ENCODE results near the gene ASAP3. TPM values are rescaled to one million over a fixed set of nuclear protein-coding genes. Genes with fewer than 3 reads are reported as not detected.

The ASAP3 gene
- 1 to 10 TPM in 1 of 2 donors, under 1 TPM in 1; 0.51 to 1.0 TPM for total RNA-seq

GRCh38 chr1:23483321-23484252, at the start of gene ASAP3:
ASAP3 (minus strand) TSS chr1:23484179; CDS start chr1:23484133, 46 bp downstream.
- peaks cover 24% of the 10 kb centered on the region for H3K4me1 Mint-ChIP-seq (ENCODE audit: low read depth)
- peaks cover 0 to 3% of the 10 kb centered on the region in 2 donors for H3K36me3 Mint-ChIP-seq (ENCODE audit: insufficient read depth in 2 of 2)
- ATAC-seq (replicated peaks in 1 of 2) (peak; percentile 66 to 68), DNase-seq (no peak)
- peaks cover 34% of the 10 kb centered on the region for H3K27me3 Mint-ChIP-seq (ENCODE audit: low read depth)
- no peaks in the 10 kb centered on the region for H3K9me3 Mint-ChIP-seq
- H3K4me3 Mint-ChIP-seq, result peak within 1 kb of the TSS; percentile 90 to 92
- H3K27ac Mint-ChIP-seq, result no peak within 1 kb of the TSS

GRCh38 chr1:23533246-23534023, 49.5 kb upstream of the ASAP3 start:
- Mint-ChIP-seq H3K4me3 (peak overlapping the region; percentile 7 to 62), H3K36me3 (ENCODE audit: insufficient read depth in 2 of 2) (peaks cover 1% of the 10 kb centered on the region in 2 donors), H3K4me1 (ENCODE audit: low read depth) (peaks cover 54% of the 10 kb centered on the region), H3K9me3 (no peaks in the 10 kb centered on the region), H3K27me3 (ENCODE audit: low read depth) (peaks cover 6% of the 10 kb centered on the region), H3K27ac (peak overlapping the region; percentile 10)
- peak; percentile 49 to 64 for ATAC-seq (replicated peaks in 1 of 2)
- no peak for DNase-seq

GRCh38 chr1:23531562-23532094, 47.6 kb upstream of the ASAP3 start:
- peaks cover 63% of the 10 kb centered on the region for H3K4me1 Mint-ChIP-seq (ENCODE audit: low read depth)
- no peak for ATAC-seq (replicated peaks in 1 of 2)
- H3K27ac Mint-ChIP-seq, result peak overlapping the region; percentile 98

GRCh38 chr1:23530747-23531561, 47.0 kb upstream of the ASAP3 start, which contains the start of gene E2F2:
E2F2 (minus strand) TSS chr1:23531233; CDS start chr1:23530793, 440 bp downstream.
- Mint-ChIP-seq H3K36me3 (ENCODE audit: insufficient read depth in 2 of 2) (peaks cover 1% of the 10 kb centered on the region in 2 donors), H3K27me3 (ENCODE audit: low read depth) (peaks cover 6% of the 10 kb centered on the region), H3K4me1 (ENCODE audit: low read depth) (peaks cover 70% of the 10 kb centered on the region), H3K4me3 (peak within 1 kb of the TSS; percentile 92 to 97), H3K9me3 (no peaks in the 10 kb centered on the region), H3K27ac (peak within 1 kb of the TSS; percentile 98)
- DNase-seq (peak; percentile 83 to 86), ATAC-seq (replicated peaks in 1 of 2) (peak; percentile 69 to 72)

More at GRCh38 chr1:23531562-23532094, 47.6 kb upstream of the ASAP3 start:
- Mint-ChIP-seq H3K36me3 (ENCODE audit: insufficient read depth in 2 of 2) (peaks cover 1% of the 10 kb centered on the region in 2 donors), H3K27me3 (ENCODE audit: low read depth) (peaks cover 6% of the 10 kb centered on the region), H3K4me3 (peak overlapping the region; percentile 92 to 97), H3K9me3 (no peaks in the 10 kb centered on the region)
- no peak for DNase-seq

- Mint-ChIP-seq H3K27me3 (ENCODE audit: low read depth) (peaks cover 6% of the 10 kb centered on the region), H3K4me3 (peak overlapping the region; percentile 85 to 91), H3K36me3 (ENCODE audit: insufficient read depth in 2 of 2) (peaks cover 1 to 3% of the 10 kb centered on the region in 2 donors), H3K4me1 (ENCODE audit: low read depth) (peaks cover 77% of the 10 kb centered on the region), H3K9me3 (no peaks in the 10 kb centered on the region), H3K27ac (no peak overlapping the region)
- DNase-seq, result peak; percentile 48 to 53
- ATAC-seq (replicated peaks in 1 of 2), result peak; percentile 21 to 25
Measured at GRCh38 chr1:23530087-23530746, 46.2 kb upstream of the ASAP3 start.

- Mint-ChIP-seq H3K4me1 (ENCODE audit: low read depth) (peaks cover 82% of the 10 kb centered on the region), H3K9me3 (no peaks in the 10 kb centered on the region), H3K27me3 (ENCODE audit: low read depth) (peaks cover 6% of the 10 kb centered on the region), H3K4me3 (peak overlapping the region; percentile 85 to 91), H3K27ac (peak overlapping the region; percentile 13), H3K36me3 (ENCODE audit: insufficient read depth in 2 of 2) (peaks cover 1 to 3% of the 10 kb centered on the region in 2 donors)
- no peak for ATAC-seq (replicated peaks in 1 of 2)
- no peak for DNase-seq
Measured at GRCh38 chr1:23529146-23530086, 45.4 kb upstream of the ASAP3 start.

GRCh38 chr1:23528250-23528978, 44.4 kb upstream of the ASAP3 start:
- ATAC-seq (replicated peaks in 1 of 2) (peak; percentile 72 to 76), DNase-seq (peak; percentile 85 to 88)
- H3K27me3 Mint-ChIP-seq (ENCODE audit: low read depth), result peaks cover 6% of the 10 kb centered on the region
- no peaks in the 10 kb centered on the region for H3K9me3 Mint-ChIP-seq
- H3K4me1 Mint-ChIP-seq (ENCODE audit: low read depth), result peaks cover 78% of the 10 kb centered on the region
- peak overlapping the region; percentile 13 for H3K27ac Mint-ChIP-seq
- H3K4me3 Mint-ChIP-seq, result peak overlapping the region; percentile 85 to 91
- H3K36me3 Mint-ChIP-seq (ENCODE audit: insufficient read depth in 2 of 2), result peaks cover 1 to 5% of the 10 kb centered on the region in 2 donors

GRCh38 chr1:23527900-23528249, 43.9 kb upstream of the ASAP3 start:
- H3K36me3 Mint-ChIP-seq (ENCODE audit: insufficient read depth in 2 of 2), result peaks cover 1 to 5% of the 10 kb centered on the region in 2 donors
- H3K9me3 Mint-ChIP-seq, result no peaks in the 10 kb centered on the region
- DNase-seq, result no peak
- H3K27me3 Mint-ChIP-seq (ENCODE audit: low read depth), result peaks cover 3% of the 10 kb centered on the region
- peaks cover 78% of the 10 kb centered on the region for H3K4me1 Mint-ChIP-seq (ENCODE audit: low read depth)
- peak; percentile 4 to 5 for ATAC-seq (replicated peaks in 1 of 2)
- no peak overlapping the region for H3K27ac Mint-ChIP-seq
- H3K4me3 Mint-ChIP-seq, result peak overlapping the region; percentile 85 to 91

GRCh38 chr1:23527366-23527765, 43.4 kb upstream of the ASAP3 start:
- no peak for ATAC-seq (replicated peaks in 1 of 2)
- peak overlapping the region; percentile 85 to 91 for H3K4me3 Mint-ChIP-seq
- no peaks in the 10 kb centered on the region for H3K27me3 Mint-ChIP-seq (ENCODE audit: low read depth)

GRCh38 chr1:23526329-23527041, 42.5 kb upstream of the ASAP3 start:
- Mint-ChIP-seq H3K27me3 (ENCODE audit: low read depth) (no peaks in the 10 kb centered on the region), H3K4me3 (peak overlapping the region; percentile 60 to 77), H3K27ac (peak overlapping the region; percentile 14), H3K9me3 (no peaks in the 10 kb centered on the region), H3K4me1 (ENCODE audit: low read depth) (peaks cover 84% of the 10 kb centered on the region), H3K36me3 (ENCODE audit: insufficient read depth in 2 of 2) (peaks cover 4 to 11% of the 10 kb centered on the region in 2 donors)
- ATAC-seq (replicated peaks in 1 of 2), result no peak
- no peak for DNase-seq

More at GRCh38 chr1:23527366-23527765, 43.4 kb upstream of the ASAP3 start:
- Mint-ChIP-seq H3K4me1 (ENCODE audit: low read depth) (peaks cover 79% of the 10 kb centered on the region), H3K36me3 (ENCODE audit: insufficient read depth in 2 of 2) (peaks cover 1 to 5% of the 10 kb centered on the region in 2 donors), H3K27ac (no peak overlapping the region), H3K9me3 (no peaks in the 10 kb centered on the region)
- DNase-seq, result no peak
